ENCODE results near the gene GATAD2B.
"Not testable (repeated sequence)": the region's sequence is repeated elsewhere in the genome, so short reads cannot be mapped to it uniquely, and the experiment has no call there.

Gene GATAD2B

DNA sequence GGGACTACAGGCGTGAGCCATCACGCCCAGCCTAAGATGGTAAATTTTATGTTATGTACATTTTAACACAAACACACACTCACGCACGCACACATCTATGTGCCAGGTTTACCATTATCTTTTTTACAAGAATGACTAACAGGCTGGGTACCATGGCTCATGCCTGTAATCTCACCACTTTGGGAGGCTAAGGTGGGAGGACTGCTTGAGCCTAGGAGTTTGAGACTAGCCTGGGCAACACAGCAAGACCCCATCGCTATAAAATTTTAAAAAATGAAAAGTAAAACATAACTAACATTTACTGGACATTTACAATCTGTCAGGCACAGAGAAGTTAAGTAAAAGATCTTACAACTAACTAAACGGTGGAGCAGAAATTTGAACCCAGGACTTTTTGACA, 14.7 kb downstream of the GATAD2B start:
- DNase-seq (ENCODE audit: low read depth) = no peak
- no peak overlapping the region for H3K4me3 ChIP-seq (ENCODE audit: low read depth, low read length)
- in situ Hi-C loops (cut with HindIII; ENCODE audit: low sequenced_read_pairs) = loop anchor here (25.0 kb wide), 1 partner anchor 96 kb away; no protein-coding TSS in a partner anchor
- TF ChIP-seq, protein P1, sequence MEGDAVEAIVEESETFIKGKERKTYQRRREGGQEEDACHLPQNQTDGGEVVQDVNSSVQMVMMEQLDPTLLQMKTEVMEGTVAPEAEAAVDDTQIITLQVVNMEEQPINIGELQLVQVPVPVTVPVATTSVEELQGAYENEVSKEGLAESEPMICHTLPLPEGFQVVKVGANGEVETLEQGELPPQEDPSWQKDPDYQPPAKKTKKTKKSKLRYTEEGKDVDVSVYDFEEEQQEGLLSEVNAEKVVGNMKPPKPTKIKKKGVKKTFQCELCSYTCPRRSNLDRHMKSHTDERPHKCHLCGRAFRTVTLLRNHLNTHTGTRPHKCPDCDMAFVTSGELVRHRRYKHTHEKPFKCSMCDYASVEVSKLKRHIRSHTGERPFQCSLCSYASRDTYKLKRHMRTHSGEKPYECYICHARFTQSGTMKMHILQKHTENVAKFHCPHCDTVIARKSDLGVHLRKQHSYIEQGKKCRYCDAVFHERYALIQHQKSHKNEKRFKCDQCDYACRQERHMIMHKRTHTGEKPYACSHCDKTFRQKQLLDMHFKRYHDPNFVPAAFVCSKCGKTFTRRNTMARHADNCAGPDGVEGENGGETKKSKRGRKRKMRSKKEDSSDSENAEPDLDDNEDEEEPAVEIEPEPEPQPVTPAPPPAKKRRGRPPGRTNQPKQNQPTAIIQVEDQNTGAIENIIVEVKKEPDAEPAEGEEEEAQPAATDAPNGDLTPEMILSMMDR (IDR thresholded peaks at IDR 0.05; ENCODE audit: low read depth, low read length, missing control alignments) = no peak

DNA sequence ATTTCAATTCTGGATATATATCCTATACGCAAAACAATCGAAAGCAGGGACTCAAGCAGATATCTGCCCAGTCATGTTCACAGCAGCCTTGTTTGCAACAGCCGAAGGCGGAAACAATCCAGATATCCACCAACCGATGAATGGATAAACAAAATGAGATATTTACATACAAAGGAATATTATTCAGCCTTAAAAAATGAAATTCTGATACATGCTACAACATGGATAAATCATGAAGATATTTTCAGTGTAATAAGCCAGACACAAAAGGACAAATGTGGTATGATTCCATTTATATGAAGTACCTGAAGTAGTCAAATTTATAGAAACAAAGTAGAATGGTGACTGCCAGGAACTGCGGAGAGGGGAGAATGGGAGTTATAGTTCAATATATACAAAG, 15.6 kb downstream of the GATAD2B start:
- in situ Hi-C loops (cut with HindIII; ENCODE audit: low sequenced_read_pairs) = loop anchor here (25.0 kb wide), 1 partner anchor 95 kb away; no protein-coding TSS in a partner anchor
- DNase-seq (ENCODE audit: low read depth) = no peak
- no peak overlapping the region for H3K4me3 ChIP-seq (ENCODE audit: low read depth, low read length)
- TF ChIP-seq, protein P1 (IDR thresholded peaks at IDR 0.05; ENCODE audit: low read depth, low read length, missing control alignments) = no peak

DNA sequence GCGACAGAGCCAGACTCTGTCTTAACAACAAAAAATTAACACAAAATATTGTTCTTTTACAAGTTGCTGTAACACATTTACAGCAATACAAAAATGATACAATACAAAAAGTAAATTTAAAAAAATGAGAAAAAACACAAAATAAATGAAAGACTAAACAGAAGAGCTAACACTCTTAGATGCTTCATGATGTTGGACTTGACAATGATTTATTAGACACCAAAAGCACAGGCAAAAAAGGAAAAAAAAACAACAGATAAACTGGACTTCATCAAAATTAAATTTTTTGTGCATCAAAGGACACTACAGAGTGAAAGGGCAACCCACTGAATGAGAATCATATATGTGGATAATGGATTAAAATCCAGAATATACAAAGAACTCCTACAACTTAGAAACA, 16.4 kb downstream of the GATAD2B start:
- TF ChIP-seq, protein P1 (IDR thresholded peaks at IDR 0.05; ENCODE audit: low read depth, low read length, missing control alignments) = no peak
- DNase-seq (ENCODE audit: low read depth) = no peak
- no peak overlapping the region for H3K4me3 ChIP-seq (ENCODE audit: low read depth, low read length)
- in situ Hi-C loops (cut with HindIII; ENCODE audit: low sequenced_read_pairs) = loop anchor here (25.0 kb wide), 1 partner anchor 94 kb away; no protein-coding TSS in a partner anchor

DNA sequence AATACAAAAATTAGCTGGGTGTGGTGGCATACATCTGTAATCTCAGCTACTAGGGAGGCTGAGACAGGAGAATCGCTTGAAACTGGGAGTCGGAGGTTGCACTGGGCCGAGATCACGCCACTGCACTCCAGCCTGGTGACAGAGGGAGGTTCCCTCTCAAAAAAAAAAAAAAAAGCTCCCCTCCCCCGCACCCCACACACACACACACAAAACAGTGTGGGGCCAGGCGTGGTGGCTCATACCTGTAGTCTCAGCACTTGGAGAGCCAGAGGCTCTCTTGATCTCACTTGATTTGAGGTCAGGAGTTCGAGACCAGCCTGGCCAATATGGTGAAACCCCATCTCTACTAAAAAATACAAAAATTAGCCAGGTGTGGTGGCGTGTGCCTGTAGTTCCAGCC, 16.9 kb downstream of the GATAD2B start:
- H3K4me3 ChIP-seq (ENCODE audit: low read depth, low read length); DNase-seq (ENCODE audit: low read depth): not testable (repeated sequence)
- in situ Hi-C loops (cut with HindIII; ENCODE audit: low sequenced_read_pairs) = loop anchor here (25.0 kb wide), 1 partner anchor 94 kb away; no protein-coding TSS in a partner anchor

DNA sequence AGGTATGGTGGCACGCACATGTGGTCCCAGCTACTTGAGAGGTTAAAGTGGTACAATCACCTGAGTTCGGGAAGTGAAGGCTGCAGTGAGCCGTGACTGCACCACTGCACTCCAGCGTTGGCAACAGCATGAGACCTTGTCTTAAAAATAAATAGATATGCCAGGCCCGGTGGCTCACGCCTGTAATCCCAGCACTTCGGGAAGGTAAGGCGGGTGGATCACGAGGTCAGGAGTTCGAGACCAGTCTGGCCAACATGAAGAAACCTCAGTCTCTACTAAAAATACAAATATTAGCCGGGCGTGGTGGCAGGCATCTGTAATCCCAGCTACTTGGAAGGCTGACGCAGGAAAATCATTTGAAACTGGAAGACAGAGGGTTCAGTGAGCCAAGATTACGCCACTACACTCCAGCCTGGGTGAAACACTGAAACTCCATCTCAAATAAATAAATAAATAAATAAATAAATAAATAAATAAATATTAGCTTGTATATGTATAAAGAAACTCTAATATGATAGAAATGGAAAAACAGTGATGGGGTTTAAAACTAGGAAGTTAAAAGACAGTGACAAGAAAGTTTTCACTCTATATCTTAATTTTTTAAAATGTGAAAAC, 18.8 kb downstream of the GATAD2B start:
- no peak for DNase-seq (ENCODE audit: low read depth)
- in situ Hi-C loops (cut with HindIII; ENCODE audit: low sequenced_read_pairs) = loop anchor here (25.0 kb wide), 1 partner anchor 92 kb away; no protein-coding TSS in a partner anchor
- TF ChIP-seq, protein P1 (IDR thresholded peaks at IDR 0.05; ENCODE audit: low read depth, low read length, missing control alignments) = no peak
- H3K4me3 ChIP-seq (ENCODE audit: low read depth, low read length) = no peak overlapping the region

DNA sequence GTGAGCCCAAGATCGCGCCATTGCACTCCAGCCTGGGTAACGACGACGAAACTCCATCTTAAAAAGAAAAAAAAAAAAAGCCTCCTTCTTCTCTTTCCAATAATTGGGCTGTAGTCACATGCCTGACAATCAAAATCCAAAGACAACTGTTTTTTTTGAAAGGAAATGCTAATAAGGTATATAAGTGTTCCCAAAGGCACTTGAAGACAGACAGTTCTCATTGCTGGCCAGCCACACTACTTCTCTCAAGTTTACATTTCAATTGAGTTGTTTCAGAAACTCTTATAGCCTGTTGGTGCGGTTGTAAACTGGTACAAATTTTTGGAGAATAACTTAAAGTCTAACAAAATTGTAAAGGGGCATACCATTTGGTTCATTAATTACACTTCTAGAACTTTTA, 23.3 kb downstream of the GATAD2B start:
- TF ChIP-seq, protein P1 (IDR thresholded peaks at IDR 0.05; ENCODE audit: low read depth, low read length, missing control alignments) = no peak
- in situ Hi-C loops (cut with HindIII; ENCODE audit: low sequenced_read_pairs) = no loop called here
- no peak overlapping the region for H3K4me3 ChIP-seq (ENCODE audit: low read depth, low read length)

DNA sequence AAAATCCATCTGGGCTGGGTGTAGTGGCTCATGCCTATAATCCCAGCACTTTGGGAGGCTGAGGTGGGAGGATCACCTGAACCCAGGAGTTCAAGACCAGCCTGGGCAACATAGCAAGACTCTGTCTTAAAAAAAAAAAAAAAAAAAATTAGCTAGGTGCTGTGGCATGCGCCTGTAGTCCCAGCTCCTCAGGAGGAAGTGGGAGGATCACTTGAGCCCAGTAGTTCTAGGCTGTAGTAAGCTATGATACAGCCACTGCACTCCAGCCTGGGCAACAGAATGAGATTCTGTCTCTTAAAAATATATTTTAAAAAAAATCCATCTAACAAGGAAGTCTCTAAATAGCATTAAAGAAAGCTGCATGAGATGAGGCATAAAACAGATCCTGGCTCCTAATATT, 26.9 kb downstream of the GATAD2B start:
- in situ Hi-C loops (cut with HindIII; ENCODE audit: low sequenced_read_pairs); H3K4me3 ChIP-seq (ENCODE audit: low read depth, low read length); DNase-seq (ENCODE audit: low read depth): not testable (repeated sequence)

More for the DNA sequence above, 23.3 kb downstream of the GATAD2B start:
- no peak for DNase-seq (ENCODE audit: low read depth)

DNA sequence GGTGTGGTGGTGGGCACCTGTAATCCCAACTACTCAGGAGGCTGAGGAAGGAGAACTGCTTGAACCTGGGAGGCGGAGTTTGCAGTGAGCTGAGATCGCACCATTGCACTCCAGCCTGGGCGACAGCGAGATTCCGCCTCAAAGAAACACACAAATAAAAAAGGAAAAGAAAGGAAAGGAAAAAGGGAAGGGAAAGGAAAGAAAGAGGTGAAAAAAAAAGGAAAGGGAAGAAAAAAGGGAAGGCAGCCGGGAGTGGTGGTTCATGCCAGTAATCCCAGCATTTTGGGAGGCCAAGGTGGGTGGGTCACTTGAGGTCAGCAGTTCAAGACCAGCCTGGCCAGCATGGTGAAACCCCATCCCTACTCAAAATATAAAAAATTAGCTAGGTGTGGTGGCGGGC, 31.7 kb downstream of the GATAD2B start:
- H3K4me3 ChIP-seq (ENCODE audit: low read depth, low read length); DNase-seq (ENCODE audit: low read depth); in situ Hi-C loops (cut with HindIII; ENCODE audit: low sequenced_read_pairs): not testable (repeated sequence)
